ENCODE data around the gene CAB39. TPM values are rescaled to one million over a fixed set of nuclear protein-coding genes. Genes with fewer than 3 reads are reported as not detected.

Gene CAB39
- total RNA-seq, 1 donor from 2014 or later = 66.6 TPM

DNA sequence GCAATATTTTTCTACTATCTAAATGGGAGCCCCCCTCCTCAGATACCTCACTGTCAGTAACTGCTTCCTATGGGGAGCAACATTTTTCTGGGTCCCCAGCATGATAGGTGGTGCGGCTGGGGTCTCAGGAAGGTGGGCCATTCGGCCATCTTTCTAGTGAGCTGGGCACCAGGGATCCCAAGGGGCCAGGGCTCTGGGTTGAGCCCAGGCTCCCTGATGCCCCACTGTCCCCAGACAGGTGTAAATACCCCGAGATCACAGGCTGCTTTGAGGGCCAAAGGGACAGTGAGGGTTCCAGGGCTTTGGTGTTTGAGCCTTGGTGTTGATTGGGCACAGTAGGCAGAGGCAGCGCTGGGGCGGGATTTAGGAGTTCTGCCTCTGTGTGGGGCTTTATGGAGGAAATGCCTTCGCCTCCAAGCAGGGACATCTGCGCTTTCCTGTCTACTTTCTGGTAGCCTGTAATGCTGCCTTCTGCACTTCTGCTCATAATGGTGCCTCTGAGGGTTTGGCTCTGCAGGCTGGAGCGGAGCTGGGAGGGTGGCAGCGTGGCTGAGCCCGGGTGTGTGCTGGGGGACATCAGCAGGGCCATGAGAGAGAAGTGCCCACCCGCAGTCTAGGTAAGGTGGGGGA, 157.4 kb downstream of the CAB39 start:
- H3K4me2 ChIP-seq (ENCODE audit: low read length) = no peak overlapping the region
- H3K36me3 Mint-ChIP-seq (ENCODE audit: low read depth, unreplicated experiment) = peaks cover 10% of the 10 kb centered on the region
- peaks cover 33% of the 10 kb centered on the region for H3K4me1 ChIP-seq (ENCODE audit: insufficient read depth, low read length)
- no peaks in the 10 kb centered on the region for H3K9me3 ChIP-seq (ENCODE audit: insufficient read depth, low read depth, low read length)
- H2AFZ ChIP-seq (ENCODE audit: low read depth, low read length) = no peak overlapping the region
- no peaks in the 10 kb centered on the region for H3K27me3 Mint-ChIP-seq (ENCODE audit: low read depth, unreplicated experiment)
- H3K4me1 Mint-ChIP-seq (ENCODE audit: low read depth, unreplicated experiment) = peaks cover 51% of the 10 kb centered on the region
- no peak for TF ChIP-seq EZH2 (IDR thresholded peaks at IDR 0.05; ENCODE audit: insufficient read depth, low read length)
- TF ChIP-seq, protein P1, sequence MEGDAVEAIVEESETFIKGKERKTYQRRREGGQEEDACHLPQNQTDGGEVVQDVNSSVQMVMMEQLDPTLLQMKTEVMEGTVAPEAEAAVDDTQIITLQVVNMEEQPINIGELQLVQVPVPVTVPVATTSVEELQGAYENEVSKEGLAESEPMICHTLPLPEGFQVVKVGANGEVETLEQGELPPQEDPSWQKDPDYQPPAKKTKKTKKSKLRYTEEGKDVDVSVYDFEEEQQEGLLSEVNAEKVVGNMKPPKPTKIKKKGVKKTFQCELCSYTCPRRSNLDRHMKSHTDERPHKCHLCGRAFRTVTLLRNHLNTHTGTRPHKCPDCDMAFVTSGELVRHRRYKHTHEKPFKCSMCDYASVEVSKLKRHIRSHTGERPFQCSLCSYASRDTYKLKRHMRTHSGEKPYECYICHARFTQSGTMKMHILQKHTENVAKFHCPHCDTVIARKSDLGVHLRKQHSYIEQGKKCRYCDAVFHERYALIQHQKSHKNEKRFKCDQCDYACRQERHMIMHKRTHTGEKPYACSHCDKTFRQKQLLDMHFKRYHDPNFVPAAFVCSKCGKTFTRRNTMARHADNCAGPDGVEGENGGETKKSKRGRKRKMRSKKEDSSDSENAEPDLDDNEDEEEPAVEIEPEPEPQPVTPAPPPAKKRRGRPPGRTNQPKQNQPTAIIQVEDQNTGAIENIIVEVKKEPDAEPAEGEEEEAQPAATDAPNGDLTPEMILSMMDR (IDR thresholded peaks at IDR 0.05; ENCODE audit: insufficient read depth, low read depth, low read length) = no peak
- no peaks in the 10 kb centered on the region for H3K36me3 ChIP-seq (ENCODE audit: insufficient read depth, low read length)
- no peak overlapping the region for H3K27ac ChIP-seq (ENCODE audit: low read depth, low read length)
- H3K4me3 Mint-ChIP-seq (ENCODE audit: unreplicated experiment) = peak overlapping the region; percentile 79
- H3K4me3 ChIP-seq (ENCODE audit: insufficient read depth, low read depth, low read length) = no peak overlapping the region
- no peak for DNase-seq (ENCODE audit: low read depth)
- no peaks in the 10 kb centered on the region for H3K27me3 ChIP-seq (ENCODE audit: insufficient read depth, low read length)
- H3K9me3 Mint-ChIP-seq (ENCODE audit: unreplicated experiment) = no peaks in the 10 kb centered on the region
- peaks cover 23% of the 10 kb centered on the region for H3K79me2 ChIP-seq (ENCODE audit: insufficient read depth, low read length)
- peak overlapping the region; percentile 83 for H3K27ac Mint-ChIP-seq (ENCODE audit: unreplicated experiment)
- H4K20me1 ChIP-seq (ENCODE audit: insufficient read depth, low read length) = peaks cover 68% of the 10 kb centered on the region
- H3K9ac ChIP-seq (ENCODE audit: low read length) = no peak overlapping the region
- no peak for FAIRE-seq

Other genes with a start within 250 kb of the CAB39 start
- gene ITM2C, start 152.1 kb downstream of the CAB39 start, total RNA-seq = 458 and 582 TPM in 2 replicates
- gene GPR55, start 212.4 kb downstream of the CAB39 start, total RNA-seq = 0.12 TPM in 1 of 2 replicates, not detected in the other